Measurements from ENCODE around the gene KIAA0513. TPM values are rescaled to one million over a fixed set of nuclear protein-coding genes. Genes with fewer than 3 reads are reported as not detected.
A peak's percentile ranks its signal among the peaks of the same experiment; 100 is the strongest.

The KIAA0513 gene
- total RNA-seq, 1 donor from 2014 or later, result 56.1 TPM

- no peak for DNase-seq
- H3K4me1 Mint-ChIP-seq (ENCODE audit: low read depth, unreplicated experiment), result peaks cover 5% of the 10 kb centered on the region
- H3K27ac Mint-ChIP-seq (ENCODE audit: unreplicated experiment), result no peak overlapping the region
- H3K4me3 Mint-ChIP-seq (ENCODE audit: unreplicated experiment), result no peak overlapping the region
- peaks cover 9% of the 10 kb centered on the region for H3K36me3 Mint-ChIP-seq (ENCODE audit: unreplicated experiment)
- TF ChIP-seq CTCF (IDR thresholded peaks at IDR 0.05; ENCODE audit: partially characterized antibody, unreplicated experiment), result no peak
- no peaks in the 10 kb centered on the region for H3K27me3 Mint-ChIP-seq (ENCODE audit: unreplicated experiment)
- H3K9me3 Mint-ChIP-seq (ENCODE audit: unreplicated experiment), result peaks cover 5% of the 10 kb centered on the region
Measured at GRCh38 chr16:84990782-84991181, 36.8 kb upstream of the KIAA0513 start.

DNA sequence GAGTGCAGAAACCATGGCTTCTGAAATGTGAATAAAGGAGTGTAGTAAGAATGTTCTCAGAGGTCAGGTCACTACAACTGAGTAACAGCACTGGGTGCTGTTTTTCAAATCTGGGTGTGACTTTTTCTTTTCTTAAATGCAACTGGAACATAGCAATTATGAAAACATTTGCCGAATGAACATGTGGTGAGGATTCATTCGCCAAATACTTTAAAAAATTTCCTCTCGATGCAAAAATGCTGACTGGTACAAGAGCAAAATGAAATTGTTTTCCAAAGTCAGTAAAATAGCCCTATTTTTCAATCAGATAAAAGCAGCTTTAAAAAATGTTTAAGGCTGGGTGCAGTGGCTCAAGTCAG, 34.9 kb upstream of the KIAA0513 start:
- Mint-ChIP-seq H3K36me3 (ENCODE audit: unreplicated experiment) (peaks cover under 1% of the 10 kb centered on the region), H3K4me1 (ENCODE audit: low read depth, unreplicated experiment) (peaks cover 2% of the 10 kb centered on the region), H3K27ac (ENCODE audit: unreplicated experiment) (no peak overlapping the region), H3K9me3 (ENCODE audit: unreplicated experiment) (peaks cover 3% of the 10 kb centered on the region), H3K27me3 (ENCODE audit: unreplicated experiment) (no peaks in the 10 kb centered on the region), H3K4me3 (ENCODE audit: unreplicated experiment) (no peak overlapping the region)
- no peak for DNase-seq
- TF ChIP-seq CTCF (IDR thresholded peaks at IDR 0.05; ENCODE audit: partially characterized antibody, unreplicated experiment), result no peak

- DNase-seq, result no peak
- Mint-ChIP-seq H3K9me3 (ENCODE audit: unreplicated experiment) (peaks cover 3% of the 10 kb centered on the region), H3K4me3 (ENCODE audit: unreplicated experiment) (no peak overlapping the region), H3K27me3 (ENCODE audit: unreplicated experiment) (peaks cover 2% of the 10 kb centered on the region), H3K4me1 (ENCODE audit: low read depth, unreplicated experiment) (peaks cover 2% of the 10 kb centered on the region), H3K27ac (ENCODE audit: unreplicated experiment) (no peak overlapping the region), H3K36me3 (ENCODE audit: unreplicated experiment) (no peaks in the 10 kb centered on the region)
- no peak for TF ChIP-seq CTCF (IDR thresholded peaks at IDR 0.05; ENCODE audit: partially characterized antibody, unreplicated experiment)
Measured at GRCh38 chr16:84993926-84994325, 33.7 kb upstream of the KIAA0513 start.

DNA sequence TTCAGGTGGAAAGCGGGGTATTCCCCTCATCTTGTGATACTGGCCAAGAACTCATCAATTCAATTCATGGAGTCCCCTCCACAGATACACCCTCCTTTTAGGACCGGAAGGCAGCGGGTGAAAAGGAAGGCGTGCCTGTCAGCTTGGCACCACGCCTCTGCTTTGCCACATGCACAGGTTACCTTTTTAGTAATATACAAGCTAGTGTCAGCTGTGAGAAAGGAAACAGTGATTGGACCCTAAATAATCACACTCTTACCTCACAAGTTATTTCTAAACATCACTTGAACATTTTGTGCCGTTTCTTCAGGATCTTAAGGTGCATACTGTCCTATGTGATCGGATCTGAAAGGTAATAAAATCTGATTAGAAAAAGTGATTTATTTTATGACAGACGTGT, 31.9 kb upstream of the KIAA0513 start:
- DNase-seq, result no peak
- TF ChIP-seq CTCF (IDR thresholded peaks at IDR 0.05; ENCODE audit: partially characterized antibody, unreplicated experiment), result no peak
- Mint-ChIP-seq H3K4me1 (ENCODE audit: low read depth, unreplicated experiment) (peaks cover 5% of the 10 kb centered on the region), H3K27ac (ENCODE audit: unreplicated experiment) (no peak overlapping the region), H3K9me3 (ENCODE audit: unreplicated experiment) (peaks cover 3% of the 10 kb centered on the region), H3K4me3 (ENCODE audit: unreplicated experiment) (no peak overlapping the region), H3K27me3 (ENCODE audit: unreplicated experiment) (peaks cover 2% of the 10 kb centered on the region), H3K36me3 (ENCODE audit: unreplicated experiment) (no peaks in the 10 kb centered on the region)

DNA sequence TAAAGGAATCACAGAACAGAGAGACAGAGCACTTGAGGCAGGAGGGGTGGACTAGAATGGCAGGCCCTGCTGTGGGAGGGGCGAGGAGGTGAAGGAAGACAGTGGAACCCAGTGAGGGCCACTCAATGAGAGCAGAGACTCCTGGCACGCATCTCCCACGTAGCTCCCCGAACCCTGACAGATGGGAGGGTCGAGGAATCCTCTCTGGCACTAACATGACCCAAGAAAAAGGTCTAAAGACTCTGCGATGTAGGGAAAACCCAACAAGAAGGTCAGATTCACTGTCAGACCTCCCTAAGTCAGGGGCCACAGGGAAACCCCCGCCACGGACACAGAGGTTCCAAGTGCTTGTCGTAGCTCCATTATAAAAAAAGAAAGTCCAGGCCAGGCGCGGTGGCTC, 31.2 kb upstream of the KIAA0513 start:
- Mint-ChIP-seq H3K36me3 (ENCODE audit: unreplicated experiment) (no peaks in the 10 kb centered on the region), H3K4me1 (ENCODE audit: low read depth, unreplicated experiment) (peaks cover 6% of the 10 kb centered on the region)

More for the DNA sequence above, 31.2 kb upstream of the KIAA0513 start:
- Mint-ChIP-seq H3K27me3 (ENCODE audit: unreplicated experiment) (peaks cover 2% of the 10 kb centered on the region), H3K9me3 (ENCODE audit: unreplicated experiment) (peaks cover 1% of the 10 kb centered on the region), H3K27ac (ENCODE audit: unreplicated experiment) (peak overlapping the region; percentile 75), H3K4me3 (ENCODE audit: unreplicated experiment) (no peak overlapping the region)
- no peak for DNase-seq
- TF ChIP-seq CTCF (IDR thresholded peaks at IDR 0.05; ENCODE audit: partially characterized antibody, unreplicated experiment), result no peak
